B cell (primary cell): ENCODE measurements around the gene APPL1. TPM values are rescaled to one million over a fixed set of nuclear protein-coding genes. Genes with fewer than 3 reads are reported as not detected.

Experiments
- ATAC-seq: fragments of 200-7000 bp; cut with Tn5 transposase; one replicate; pipeline ENCODE4 v1.10.0; 2021; ENCODE audit warnings: low read depth, mild to moderate bottlenecking, moderate number of reproducible peaks, moderate library complexity
- CTCF ChIA-PET: fragments of 350-600 bp; sonication (Branson Sonifier 250); formaldehyde crosslinking; loops from one replicate; lab custom pipeline; 2021; ENCODE audit warnings: antibody characterized with exemption, inconsistent platforms; lab: Charles Lee
- POLR2A ChIA-PET: fragments of 350-600 bp; sonication (Branson Sonifier 250); formaldehyde crosslinking; loops from one replicate; lab custom pipeline; 2021; ENCODE audit warnings: antibody characterized with exemption; lab: Charles Lee
- DNase-seq: peaks from one replicate; pipeline ENCODE4 v3.0.0; 2013
- H2AFZ ChIP-seq: 2 replicates; pipeline ENCODE4 v1.6.1; 2012; ENCODE audit warnings: mild to moderate bottlenecking, low read depth, low read length; ENCODE audit not compliant: insufficient read depth, poor library complexity, severe bottlenecking
- H3K27ac ChIP-seq, 2 donors: 1 replicate in 1 of 2; 2 replicates in 1 of 2; pipeline ENCODE4 v1.5.1; 2012 to 2013; ENCODE audit warnings: low read length in 2 of 2, mild to moderate bottlenecking in 2 of 2, moderate library complexity in 1 of 2
- H3K27me3 ChIP-seq, 4 experiments: fragments of 200-600 bp in 1 of 4; sonication (generic) in 1 of 4; replicated peaks in 1 of 4; 1 replicate in 2 of 4; 2 replicates in 2 of 4; pipeline versions ENCODE4 v1.6.1 to v1.7.0; 2013 to 2016; ENCODE audit warnings: low read length in 3 of 4, mild to moderate bottlenecking in 2 of 4, mixed read lengths in 1 of 4, moderate library complexity in 1 of 4; ENCODE audit not compliant: insufficient read depth in 4 of 4, control insufficient read depth in 3 of 4; ENCODE audit errors: control extremely low read depth in 1 of 4
- H3K36me3 ChIP-seq, 2 experiments: replicated peaks in 1 of 2; 1 replicate in 1 of 2; 2 replicates in 1 of 2; pipeline versions ENCODE4 v1.6.1 to v1.7.1; 2013; ENCODE audit warnings: low read length in 1 of 2; ENCODE audit not compliant: insufficient read depth in 2 of 2, control insufficient read depth in 1 of 2; ENCODE audit errors: control extremely low read depth in 1 of 2, extremely low read depth in 1 of 2
- H3K4me1 ChIP-seq, 2 donors: fragments of 200-600 bp in 1 of 2; sonication (generic) in 1 of 2; 1 replicate in 1 of 2; 2 replicates in 1 of 2; pipeline versions ENCODE4 v1.5.1 to v1.6.1; 2013 to 2017; ENCODE audit warnings: low read length in 2 of 2; ENCODE audit not compliant: control insufficient read depth in 2 of 2, insufficient read depth in 2 of 2
- H3K4me2 ChIP-seq: replicated peaks from 2 replicates; pipeline ENCODE3; 2012; ENCODE audit warnings: mild to moderate bottlenecking, low read depth, low read length; ENCODE audit not compliant: poor library complexity, severe bottlenecking
- H3K4me3 ChIP-seq, 5 experiments: fragments of 200-600 bp in 1 of 5; sonication (generic) in 1 of 5; 1 replicate in 3 of 5; 2 replicates in 2 of 5; pipeline versions ENCODE4 v1.5.1 to v1.7.0; 2011 to 2016; ENCODE audit warnings: low read length in 4 of 5, mild to moderate bottlenecking in 4 of 5, low read depth in 2 of 5, control low read depth in 1 of 5, moderate library complexity in 1 of 5; ENCODE audit not compliant: insufficient read depth in 1 of 5; ENCODE audit errors: control extremely low read depth in 1 of 5, extremely low read depth in 1 of 5
- H3K79me2 ChIP-seq: fragments of 200-600 bp; sonication (generic); one replicate; pipeline ENCODE4 v1.6.0; 2016; ENCODE audit warnings: low read length; ENCODE audit not compliant: control insufficient read depth, insufficient read depth
- H3K9ac ChIP-seq: fragments of 200-600 bp; sonication (generic); 2 replicates; pipeline ENCODE4 v1.6.1; 2017; ENCODE audit warnings: mild to moderate bottlenecking, low read length, moderate library complexity
- H3K9me3 ChIP-seq, 3 donors: one replicate each; pipeline versions ENCODE4 v1.6.1 to v1.7.1; 2013; ENCODE audit warnings: low read length in 2 of 3; ENCODE audit not compliant: control insufficient read depth in 2 of 3, insufficient read depth in 1 of 3; ENCODE audit errors: control extremely low read depth in 1 of 3
- H4K20me1 ChIP-seq: 2 replicates; pipeline ENCODE4 v1.6.0; 2012; ENCODE audit warnings: mild to moderate bottlenecking, low read length; ENCODE audit not compliant: insufficient read depth, control insufficient read depth, poor library complexity, severe bottlenecking
- H3K27ac Mint-ChIP-seq: one replicate; pipeline ENCODE4 v1.8.0; 2021; ENCODE audit warnings: mixed read lengths
- H3K27me3 Mint-ChIP-seq: one replicate; pipeline ENCODE4 v1.8.0; 2021; ENCODE audit warnings: mixed read lengths
- H3K4me1 Mint-ChIP-seq: one replicate; pipeline ENCODE4 v1.8.0; 2021; ENCODE audit warnings: mixed read lengths
- H3K4me3 Mint-ChIP-seq: one replicate; pipeline ENCODE4 v1.8.0; 2021; ENCODE audit warnings: mixed read lengths
- H3K9me3 Mint-ChIP-seq: one replicate; pipeline ENCODE4 v1.8.0; 2022; ENCODE audit warnings: mixed read lengths; ENCODE audit not compliant: insufficient read depth
- CTCF ChIP-seq: fragments of 200-600 bp; IDR thresholded peaks from one replicate; pipeline ENCODE4 v1.8.0; 2022; ENCODE audit warnings: antibody characterized with exemption, mild to moderate bottlenecking
- EZH2 ChIP-seq: IDR thresholded peaks from 2 replicates; pipeline ENCODE4 v1.6.1; 2012; ENCODE audit warnings: borderline replicate concordance, low read depth, mild to moderate bottlenecking, moderate library complexity, low read length; ENCODE audit not compliant: insufficient read depth, poor library complexity, severe bottlenecking
- WGBS: methylation state at CpG from one replicate; pipeline ENCODE4 v1.1.5; 2013; ENCODE audit warnings: missing lambda C conversion rate; ENCODE audit not compliant: insufficient coverage; 5-methylcytosine and 5-hydroxymethylcytosine counted together
- intact Hi-C: fragments of 100-400 bp; cut with micrococcal nuclease; formaldehyde crosslinking; loops from one replicate; pipeline ENCODE4 v1.10.0; 2022
- polyA plus RNA-seq: library from polyadenylated mRNA; depleted of rRNA; stranded (reverse); fragments of >200 nt; gene quantifications from 2 replicates; pipeline ENCODE4 v1.2.3, GENCODE V29; 2012
- total RNA-seq, 2 donors: library from RNA; stranded (reverse); fragments of 120-200 nt in 1 of 2; gene quantifications; 1 replicate in 1 of 2; 2 replicates in 1 of 2; pipeline versions ENCODE4 v1.2.3 to v1.2.4, GENCODE V29; 2013 to 2022

Gene APPL1
- total and polyA plus RNA-seq, 2 donors (not counting 1 experiment from before 2014, with no cell fraction given): 25.5 to 69.5 TPM

- H3K4me2 ChIP-seq: no peak overlapping the region
- Mint-ChIP-seq H3K27me3 (no peaks in the 10 kb centered on the region), H3K27ac (no peak overlapping the region), H3K4me3 (no peak overlapping the region), H3K9me3 (no peaks in the 10 kb centered on the region), H3K4me1 (no peaks in the 10 kb centered on the region)
- ChIA-PET POLR2A (no interaction called here), CTCF (no interaction called here)
- no peaks in the 10 kb centered on the region for H3K36me3 ChIP-seq
- no peak overlapping the region for H3K4me3 ChIP-seq
- H2AFZ ChIP-seq: no peak overlapping the region
- no peaks in the 10 kb centered on the region for H4K20me1 ChIP-seq
- no peak overlapping the region for H3K27ac ChIP-seq
- ATAC-seq: no peak
- DNase-seq: no peak
- TF ChIP-seq EZH2 (no peak), CTCF (no peak)
- no peaks in the 10 kb centered on the region for H3K79me2 ChIP-seq
- 80% methylated on average over 1 of the region's 2 CpGs for WGBS
- H3K9ac ChIP-seq: no peak overlapping the region
- no peaks in the 10 kb centered on the region for H3K4me1 ChIP-seq
- intact Hi-C loops: no loop called here
- no peaks in the 10 kb centered on the region for H3K27me3 ChIP-seq
- no peaks in the 10 kb centered on the region for H3K9me3 ChIP-seq
Observed at GRCh38 chr3:57206423-57206822, 21.1 kb upstream of the APPL1 start.

GRCh38 chr3:57221883-57222282, 5.6 kb upstream of the APPL1 start:
- Mint-ChIP-seq H3K27me3 (no peaks in the 10 kb centered on the region), H3K9me3 (no peaks in the 10 kb centered on the region), H3K27ac (no peak overlapping the region), H3K4me1 (peaks cover 10% of the 10 kb centered on the region), H3K4me3 (no peak overlapping the region)
- no peak overlapping the region for H3K4me3 ChIP-seq
- no peaks in the 10 kb centered on the region for H3K9me3 ChIP-seq
- WGBS: no CpG with 5 or more reads among the region's 2 CpGs
- H4K20me1 ChIP-seq: no peaks in the 10 kb centered on the region
- intact Hi-C loops: loop anchor here (10.0 kb wide), 1 partner anchor 147 kb away; no protein-coding TSS in a partner anchor
- no peaks in the 10 kb centered on the region for H3K79me2 ChIP-seq
- ChIA-PET POLR2A (interaction anchor here (0.6 kb wide), 1 partner anchor 8 kb away, joined by 5 read pairs; no protein-coding TSS in a partner anchor), CTCF (interaction anchor here (1.1 kb wide), 1 partner anchor 226 kb away, joined by 5 read pairs; no protein-coding TSS in a partner anchor)
- TF ChIP-seq CTCF: no peak
- TF ChIP-seq EZH2: no peak
- H3K4me2 ChIP-seq: no peak overlapping the region
- no peaks in the 10 kb centered on the region for H3K27me3 ChIP-seq
- ATAC-seq (no peak), DNase-seq (no peak)
- H3K36me3 ChIP-seq: no peaks in the 10 kb centered on the region
- H3K4me1 ChIP-seq: peaks cover 3 to 4% of the 10 kb centered on the region in 2 donors
- no peak overlapping the region for H3K9ac ChIP-seq
- H3K27ac ChIP-seq: no peak overlapping the region
- no peak overlapping the region for H2AFZ ChIP-seq
